ENCODE data around the gene LYRM4.
"Not testable (repeated sequence)": the region's sequence is repeated elsewhere in the genome, so short reads cannot be mapped to it uniquely, and the experiment has no call there.

The LYRM4 gene

GRCh38 chr6:5121479-5121878, 139.3 kb downstream of the LYRM4 start:
- no peak for TF ChIP-seq CTCF (IDR thresholded peaks at IDR 0.05; ENCODE audit: low read depth, low read length, missing control alignments)
- H3K27me3 ChIP-seq (replicated peaks) = no peaks in the 10 kb centered on the region
- H3K36me3 ChIP-seq (replicated peaks) = no peaks in the 10 kb centered on the region
- in situ Hi-C loops (cut with HindIII; ENCODE audit: low pct_ligation_motif_present, low sequenced_read_pairs) = no loop called here
- no peak overlapping the region for H3K27ac ChIP-seq
- no peak overlapping the region for H3K4me3 ChIP-seq (ENCODE audit: low read depth, low read length)
- no peak for DNase-seq

- DNase-seq; in situ Hi-C loops (cut with HindIII; ENCODE audit: low pct_ligation_motif_present, low sequenced_read_pairs); H3K4me3 ChIP-seq (ENCODE audit: low read depth, low read length); H3K36me3 ChIP-seq (replicated peaks); H3K27ac ChIP-seq; H3K27me3 ChIP-seq (replicated peaks): not testable (repeated sequence)
Measured at GRCh38 chr6:5120543-5120942, 140.2 kb downstream of the LYRM4 start.

- no peaks in the 10 kb centered on the region for H3K27me3 ChIP-seq (replicated peaks)
Measured at GRCh38 chr6:5120011-5120410, 140.7 kb downstream of the LYRM4 start.

GRCh38 chr6:5119090-5119951, 141.4 kb downstream of the LYRM4 start:
- Histone ChIP-seq H3K4me3 (ENCODE audit: low read depth, low read length) (no peak overlapping the region), H3K27ac (no peak overlapping the region), H3K36me3 (replicated peaks) (no peaks in the 10 kb centered on the region), H3K27me3 (replicated peaks) (no peaks in the 10 kb centered on the region)
- DNase-seq = no peak
- no peak for TF ChIP-seq CTCF (IDR thresholded peaks at IDR 0.05; ENCODE audit: low read depth, low read length, missing control alignments)
- in situ Hi-C loops (cut with HindIII; ENCODE audit: low pct_ligation_motif_present, low sequenced_read_pairs) = no loop called here

More at GRCh38 chr6:5120011-5120410, 140.7 kb downstream of the LYRM4 start:
- in situ Hi-C loops (cut with HindIII; ENCODE audit: low pct_ligation_motif_present, low sequenced_read_pairs) = no loop called here
- no peak for TF ChIP-seq CTCF (IDR thresholded peaks at IDR 0.05; ENCODE audit: low read depth, low read length, missing control alignments)
- no peak overlapping the region for H3K27ac ChIP-seq
- no peak for DNase-seq
- H3K4me3 ChIP-seq (ENCODE audit: low read depth, low read length) = no peak overlapping the region
- no peaks in the 10 kb centered on the region for H3K36me3 ChIP-seq (replicated peaks)

- no peak for DNase-seq
- in situ Hi-C loops (cut with HindIII; ENCODE audit: low pct_ligation_motif_present, low sequenced_read_pairs) = no loop called here
Measured at GRCh38 chr6:5116243-5116991, 144.3 kb downstream of the LYRM4 start.

More at GRCh38 chr6:5116243-5116991, 144.3 kb downstream of the LYRM4 start:
- Histone ChIP-seq H3K27me3 (replicated peaks) (no peaks in the 10 kb centered on the region), H3K4me3 (ENCODE audit: low read depth, low read length) (no peak overlapping the region), H3K36me3 (replicated peaks) (no peaks in the 10 kb centered on the region), H3K27ac (no peak overlapping the region)
- no peak for TF ChIP-seq CTCF (IDR thresholded peaks at IDR 0.05; ENCODE audit: low read depth, low read length, missing control alignments)
